ENCODE data around the gene ARHGAP30.

ARHGAP30 gene

DNA sequence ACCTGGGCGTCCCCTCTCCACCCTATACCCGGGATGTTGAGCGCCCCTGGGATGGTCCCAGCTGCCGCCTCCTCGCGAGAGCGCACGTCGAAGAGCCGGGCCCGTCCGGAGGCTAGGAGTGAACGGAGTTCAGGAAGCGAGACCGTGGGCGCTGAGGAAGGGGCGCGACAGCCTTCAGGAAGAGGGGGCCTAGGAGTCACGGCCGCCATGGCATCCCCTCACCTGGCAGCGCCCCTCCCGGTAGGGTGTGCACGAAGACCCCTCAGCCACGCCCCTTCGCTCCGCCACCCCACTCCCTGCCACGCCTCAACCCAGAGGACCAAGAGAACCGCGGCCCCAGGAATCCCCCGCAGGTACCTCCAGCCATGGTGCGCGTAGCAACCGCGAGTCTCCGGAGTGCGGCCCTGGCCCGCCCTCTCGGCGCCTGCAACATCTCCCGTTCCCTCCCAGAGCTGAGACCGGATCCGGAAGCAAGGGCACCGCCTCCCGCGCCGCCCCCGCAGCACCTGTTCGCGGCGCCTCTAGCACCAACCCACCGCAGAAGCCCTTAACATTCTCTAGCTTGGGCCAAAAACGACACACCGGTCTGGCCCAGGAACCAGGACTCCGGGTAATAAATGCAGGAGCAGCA, 31.1 kb downstream of the ARHGAP30 start, which contains the start of gene TSTD1:
Gene TSTD1, minus strand, starts transcription at position 442 of the 631 bp plus-strand sequence. Its CDS starts 75 bp downstream, at position 367.
- no peaks in the 10 kb centered on the region for H3F3A ChIP-seq (ENCODE audit: insufficient read depth, low read length)
- no peaks in the 10 kb centered on the region for H3K27me3 ChIP-seq (ENCODE audit: insufficient read depth, low read length)
- no peaks in the 10 kb centered on the region for H4K20me1 ChIP-seq (ENCODE audit: insufficient read depth, low read length)
- peaks cover 48% of the 10 kb centered on the region for H3K4me1 ChIP-seq (ENCODE audit: insufficient read depth, low read length, severe bottlenecking)
- H3K9me2 ChIP-seq (ENCODE audit: low read depth, low read length) = no peaks in the 10 kb centered on the region
- peak within 1 kb of the TSS; percentile 67 for H3K27ac ChIP-seq (ENCODE audit: low read depth, low read length, poor library complexity, severe bottlenecking)
- H3K9ac ChIP-seq (ENCODE audit: low read length) = peak within 1 kb of the TSS; percentile 77
- TF ChIP-seq, protein P1, sequence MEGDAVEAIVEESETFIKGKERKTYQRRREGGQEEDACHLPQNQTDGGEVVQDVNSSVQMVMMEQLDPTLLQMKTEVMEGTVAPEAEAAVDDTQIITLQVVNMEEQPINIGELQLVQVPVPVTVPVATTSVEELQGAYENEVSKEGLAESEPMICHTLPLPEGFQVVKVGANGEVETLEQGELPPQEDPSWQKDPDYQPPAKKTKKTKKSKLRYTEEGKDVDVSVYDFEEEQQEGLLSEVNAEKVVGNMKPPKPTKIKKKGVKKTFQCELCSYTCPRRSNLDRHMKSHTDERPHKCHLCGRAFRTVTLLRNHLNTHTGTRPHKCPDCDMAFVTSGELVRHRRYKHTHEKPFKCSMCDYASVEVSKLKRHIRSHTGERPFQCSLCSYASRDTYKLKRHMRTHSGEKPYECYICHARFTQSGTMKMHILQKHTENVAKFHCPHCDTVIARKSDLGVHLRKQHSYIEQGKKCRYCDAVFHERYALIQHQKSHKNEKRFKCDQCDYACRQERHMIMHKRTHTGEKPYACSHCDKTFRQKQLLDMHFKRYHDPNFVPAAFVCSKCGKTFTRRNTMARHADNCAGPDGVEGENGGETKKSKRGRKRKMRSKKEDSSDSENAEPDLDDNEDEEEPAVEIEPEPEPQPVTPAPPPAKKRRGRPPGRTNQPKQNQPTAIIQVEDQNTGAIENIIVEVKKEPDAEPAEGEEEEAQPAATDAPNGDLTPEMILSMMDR (IDR thresholded peaks at IDR 0.05; ENCODE audit: low read length) = no peak; the same call in 1 of the 2 replicates
- no peak for TF ChIP-seq EZH2 (IDR thresholded peaks at IDR 0.05; ENCODE audit: borderline replicate concordance, low read length)
- H3K4me2 ChIP-seq (ENCODE audit: low read length) = peak within 1 kb of the TSS; percentile 69
- H3K4me3 ChIP-seq (ENCODE audit: low read depth, low read length, poor library complexity, severe bottlenecking) = peak within 1 kb of the TSS; percentile 71
- no peaks in the 10 kb centered on the region for H3K79me2 ChIP-seq (ENCODE audit: insufficient read depth, low read length)
- H2AFZ ChIP-seq (ENCODE audit: low read length) = no peak within 1 kb of the TSS
- H3K36me3 ChIP-seq (ENCODE audit: insufficient read depth, low read length) = peaks cover 46% of the 10 kb centered on the region
- no peaks in the 10 kb centered on the region for H3K9me3 ChIP-seq (ENCODE audit: low read length)

DNA sequence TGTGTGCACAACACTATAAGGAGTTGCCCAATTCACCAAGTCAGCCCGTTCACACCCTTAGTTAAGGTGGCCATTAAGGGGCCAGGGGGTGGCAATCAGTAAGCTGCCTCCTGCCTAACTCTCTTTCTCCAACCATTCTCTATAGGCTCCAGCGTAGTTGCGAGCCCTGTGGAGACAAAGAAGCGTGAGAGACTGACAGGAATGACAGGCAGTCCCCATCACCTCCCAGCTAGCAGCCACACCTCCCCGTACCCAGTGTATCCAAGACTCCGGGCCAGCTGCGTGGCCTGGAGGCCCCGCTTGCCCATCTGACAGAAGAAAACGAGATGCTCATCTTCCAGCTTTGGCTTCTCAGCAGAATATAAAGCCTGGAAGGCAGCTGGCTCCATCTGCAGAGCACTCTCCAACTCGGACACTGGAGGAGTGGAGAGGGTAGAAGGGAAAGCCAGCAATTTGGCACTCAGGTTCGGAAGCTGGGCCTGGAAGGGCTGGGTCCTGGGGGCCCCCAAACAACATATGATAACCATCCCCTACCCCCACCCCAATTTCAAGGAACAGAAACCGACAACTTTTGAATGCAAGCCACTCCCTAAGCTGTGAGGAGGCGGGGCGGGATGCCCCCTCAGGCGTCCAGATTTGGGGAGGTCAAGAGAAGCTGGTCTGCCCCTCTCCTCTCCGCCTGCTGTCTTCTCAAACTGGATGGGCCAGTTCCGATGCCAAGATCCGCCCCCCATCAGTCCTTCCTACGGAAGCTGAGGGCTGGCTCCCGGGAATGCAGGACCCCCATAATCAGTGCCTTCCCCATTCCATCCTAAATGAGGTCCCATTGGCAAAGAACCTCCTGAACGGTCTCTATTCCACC, 31.8 kb downstream of the ARHGAP30 start:
- Histone ChIP-seq H3K4me2 (ENCODE audit: low read length) (peak overlapping the region; percentile 69), H4K20me1 (ENCODE audit: insufficient read depth, low read length) (no peaks in the 10 kb centered on the region), H3K4me3 (ENCODE audit: low read depth, low read length, poor library complexity, severe bottlenecking) (peak overlapping the region; percentile 71), H3K4me1 (ENCODE audit: insufficient read depth, low read length, severe bottlenecking) (peaks cover 43% of the 10 kb centered on the region), H3K27ac (ENCODE audit: low read depth, low read length, poor library complexity, severe bottlenecking) (peak overlapping the region; percentile 67), H3K9me2 (ENCODE audit: low read depth, low read length) (no peaks in the 10 kb centered on the region), H3K9ac (ENCODE audit: low read length) (peak overlapping the region; percentile 77), H3F3A (ENCODE audit: insufficient read depth, low read length) (no peaks in the 10 kb centered on the region), H3K27me3 (ENCODE audit: insufficient read depth, low read length) (no peaks in the 10 kb centered on the region), H2AFZ (ENCODE audit: low read length) (no peak overlapping the region), H3K79me2 (ENCODE audit: insufficient read depth, low read length) (no peaks in the 10 kb centered on the region), H3K9me3 (ENCODE audit: low read length) (no peaks in the 10 kb centered on the region), H3K36me3 (ENCODE audit: insufficient read depth, low read length) (peaks cover 42% of the 10 kb centered on the region)
- TF ChIP-seq EZH2 (IDR thresholded peaks at IDR 0.05; ENCODE audit: borderline replicate concordance, low read length) = no peak
- TF ChIP-seq, protein P1 (IDR thresholded peaks at IDR 0.05; ENCODE audit: low read length) = no peak

DNA sequence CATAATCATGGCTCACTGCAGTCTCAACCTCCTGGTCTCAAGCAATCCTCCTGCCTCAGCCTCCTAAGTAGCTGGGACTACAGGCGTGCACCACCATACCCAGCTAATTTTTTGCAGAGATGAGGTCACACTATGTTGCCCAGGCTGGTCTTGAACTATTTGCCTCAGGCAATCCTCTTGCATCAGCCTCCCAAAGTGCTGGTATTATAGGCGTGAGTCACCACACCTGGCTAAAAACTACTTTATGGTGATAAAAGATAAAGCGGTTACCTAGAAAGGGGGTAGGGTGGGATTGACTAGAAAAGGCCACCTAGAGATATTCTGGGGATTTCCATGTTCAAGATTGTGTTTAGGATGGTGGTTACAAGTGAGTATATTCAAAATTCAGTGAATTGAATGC, 35.9 kb downstream of the ARHGAP30 start:
- peaks cover 27% of the 10 kb centered on the region for H3K4me1 ChIP-seq (ENCODE audit: insufficient read depth, low read length, severe bottlenecking)
- no peak overlapping the region for H2AFZ ChIP-seq (ENCODE audit: low read length)
- peaks cover 4% of the 10 kb centered on the region; the same call in 1 of the 2 replicates for H3K36me3 ChIP-seq (ENCODE audit: insufficient read depth, low read length)
- no peaks in the 10 kb centered on the region for H4K20me1 ChIP-seq (ENCODE audit: insufficient read depth, low read length)
- H3K27ac ChIP-seq (ENCODE audit: low read depth, low read length, poor library complexity, severe bottlenecking) = no peak overlapping the region
- no peak overlapping the region for H3K9ac ChIP-seq (ENCODE audit: low read length)
- no peak for TF ChIP-seq EZH2 (IDR thresholded peaks at IDR 0.05; ENCODE audit: borderline replicate concordance, low read length)
- TF ChIP-seq, protein P1 (IDR thresholded peaks at IDR 0.05; ENCODE audit: low read length) = no peak
- no peaks in the 10 kb centered on the region for H3K27me3 ChIP-seq (ENCODE audit: insufficient read depth, low read length)
- H3K79me2 ChIP-seq (ENCODE audit: insufficient read depth, low read length) = no peaks in the 10 kb centered on the region
- H3K4me3 ChIP-seq (ENCODE audit: low read depth, low read length, poor library complexity, severe bottlenecking) = no peak overlapping the region
- no peaks in the 10 kb centered on the region for H3K9me3 ChIP-seq (ENCODE audit: low read length)
- H3K9me2 ChIP-seq (ENCODE audit: low read depth, low read length) = no peaks in the 10 kb centered on the region
- no peaks in the 10 kb centered on the region for H3F3A ChIP-seq (ENCODE audit: insufficient read depth, low read length)
- H3K4me2 ChIP-seq (ENCODE audit: low read length) = no peak overlapping the region

All from OCI-LY1 (cell line).